IMR-90 (cell line): ENCODE results near the gene RAD51B. TPM values are rescaled to one million over a fixed set of nuclear protein-coding genes. Genes with fewer than 3 reads are reported as not detected.

Experiments used
- ATAC-seq: fragments of 200-7000 bp; cut with Tn5 transposase; 2 replicates; pipeline ENCODE4 v1.9.1; 2020; ENCODE audit warnings: low read depth, mild to moderate bottlenecking, moderate library complexity
- BruUV-seq: library from RNA; stranded (reverse); fragments of 400-500 nt; replicated peaks from 2 replicates; lab custom pipeline; 2021; lab: Mats Ljungman, UMichigan
- CTCF ChIA-PET: fragments of 300-600 bp; formaldehyde crosslinking; extraction: SDS; loops from one replicate; lab custom pipeline; 2021; ENCODE audit warnings: antibody characterized with exemption; lab: Yijun Ruan, JAX
- POLR2A ChIA-PET: fragments of 300-600 bp; sonication (Branson Sonifier 250); formaldehyde crosslinking; loops from one replicate; lab custom pipeline; 2022; ENCODE audit warnings: antibody characterized with exemption; ENCODE audit not compliant: unreplicated experiment; lab: Charles Lee
- DNase-seq: peaks from one replicate; pipeline ENCODE4 v3.0.0; 2013
- H2AFZ ChIP-seq: replicated peaks from 2 replicates; pipeline ENCODE3; 2013; ENCODE audit warnings: low read length, mild to moderate bottlenecking; ENCODE audit not compliant: poor library complexity
- H2AK5ac ChIP-seq: 2 replicates; pipeline ENCODE4 v1.6.1; 2013; ENCODE audit warnings: low read depth, low read length, inconsistent platforms
- H2AK9ac ChIP-seq: replicated peaks from 2 replicates; pipeline ENCODE3; 2013; ENCODE audit warnings: mild to moderate bottlenecking, low read depth, low read length, moderate library complexity; ENCODE audit not compliant: poor library complexity
- H2BK120ac ChIP-seq: 2 replicates; pipeline ENCODE4 v1.6.1; 2013; ENCODE audit warnings: low read depth, low read length, inconsistent platforms
- H2BK15ac ChIP-seq: 3 replicates; pipeline ENCODE4 v1.6.1; 2013; ENCODE audit warnings: low read depth, low read length, inconsistent platforms
- H2BK20ac ChIP-seq: 2 replicates; pipeline ENCODE4 v1.6.1; 2013; ENCODE audit warnings: low read depth, mild to moderate bottlenecking, inconsistent platforms, low read length, moderate library complexity
- H2BK5ac ChIP-seq: 2 replicates; pipeline ENCODE4 v1.6.1; 2013; ENCODE audit warnings: mild to moderate bottlenecking, low read depth, low read length, inconsistent platforms; ENCODE audit not compliant: poor library complexity, severe bottlenecking
- H3K14ac ChIP-seq: replicated peaks from 2 replicates; pipeline ENCODE4 v1.6.1; 2013; ENCODE audit warnings: low read depth, low read length, inconsistent platforms
- H3K18ac ChIP-seq: 2 replicates; pipeline ENCODE4 v1.6.1; 2013; ENCODE audit warnings: low read depth, low read length, control low read depth
- H3K23ac ChIP-seq: 2 replicates; pipeline ENCODE4 v1.6.1; 2013; ENCODE audit warnings: low read depth, low read length, inconsistent platforms
- H3K27ac ChIP-seq: 2 replicates; pipeline ENCODE4 v1.5.1; 2013; ENCODE audit warnings: mild to moderate bottlenecking, control low read depth, low read length; ENCODE audit not compliant: insufficient read depth
- H3K27me3 ChIP-seq: 2 replicates; pipeline ENCODE4 v1.6.1; 2013; ENCODE audit warnings: low read length; ENCODE audit not compliant: control insufficient read depth, insufficient read depth
- H3K36me3 ChIP-seq: 2 replicates; pipeline ENCODE4 v1.6.1; 2013; ENCODE audit warnings: low read length, mixed read lengths; ENCODE audit not compliant: control insufficient read depth, insufficient read depth
- H3K4ac ChIP-seq: 2 replicates; pipeline ENCODE4 v1.6.1; 2013; ENCODE audit warnings: low read depth, low read length, inconsistent platforms
- H3K4me1 ChIP-seq: 2 replicates; pipeline ENCODE4 v1.6.1; 2013; ENCODE audit warnings: low read length, mixed read lengths; ENCODE audit not compliant: control insufficient read depth, insufficient read depth
- H3K4me2 ChIP-seq: 2 replicates; pipeline ENCODE4 v1.6.1; 2013; ENCODE audit warnings: low read depth, mild to moderate bottlenecking, control low read depth, low read length, moderate library complexity
- H3K4me3 ChIP-seq: 2 replicates; pipeline ENCODE4 v1.5.1; 2013; ENCODE audit warnings: low read depth, mild to moderate bottlenecking, control low read depth, low read length, moderate library complexity; ENCODE audit not compliant: insufficient read depth
- H3K56ac ChIP-seq: 2 replicates; pipeline ENCODE4 v1.6.1; 2013; ENCODE audit warnings: low read length, inconsistent platforms; ENCODE audit not compliant: insufficient read depth; ENCODE audit errors: extremely low read depth
- H3K79me1 ChIP-seq, 2 experiments: 2 replicates each; pipeline ENCODE4 v1.6.1; 2013; ENCODE audit warnings: low read length in 2 of 2, inconsistent platforms in 1 of 2, low read depth in 1 of 2
- H3K9ac ChIP-seq: 2 replicates; pipeline ENCODE4 v1.6.1; 2013; ENCODE audit warnings: low read depth, low read length, control low read depth
- H3K9me1 ChIP-seq: 2 replicates; pipeline ENCODE4 v1.6.1; 2013; ENCODE audit warnings: low read length, inconsistent platforms; ENCODE audit not compliant: insufficient read depth
- H3K9me3 ChIP-seq: 2 replicates; pipeline ENCODE4 v1.6.1; 2013; ENCODE audit warnings: low read length; ENCODE audit not compliant: control insufficient read depth, insufficient read depth
- H4K20me1 ChIP-seq: 2 replicates; pipeline ENCODE4 v1.6.1; 2013; ENCODE audit warnings: low read length, inconsistent platforms; ENCODE audit not compliant: insufficient read depth
- H4K5ac ChIP-seq: 2 replicates; pipeline ENCODE4 v1.6.1; 2013; ENCODE audit warnings: mild to moderate bottlenecking, low read depth, low read length, control low read depth
- H4K8ac ChIP-seq, 2 experiments: 2 replicates each; pipeline ENCODE4 v1.6.1; 2013; ENCODE audit warnings: low read depth in 2 of 2, low read length in 2 of 2, control low read depth in 1 of 2, inconsistent platforms in 1 of 2
- H4K91ac ChIP-seq: 2 replicates; pipeline ENCODE4 v1.6.1; 2013; ENCODE audit warnings: low read depth, low read length, inconsistent platforms; ENCODE audit not compliant: insufficient read depth
- BHLHE40 ChIP-seq: fragments of 150-350 bp; IDR thresholded peaks from 2 replicates; pipeline ENCODE4 v1.6.1; 2016; ENCODE audit warnings: mild to moderate bottlenecking, low read depth, low read length
- CHD1 ChIP-seq: IDR thresholded peaks from 2 replicates; pipeline ENCODE4 v1.6.1; 2012; ENCODE audit warnings: low read depth, low read length, improper control_type of control experiment
- CTCF ChIP-seq: conservative IDR thresholded peaks from 2 replicates; pipeline ENCODE4 v1.5.1; 2012; ENCODE audit warnings: mild to moderate bottlenecking, low read depth, low read length, improper control_type of control experiment
- FOS ChIP-seq: fragments of 150-350 bp; IDR thresholded peaks from 2 replicates; pipeline ENCODE4 v1.6.1; 2016; ENCODE audit warnings: low read depth, low read length
- MXI1 ChIP-seq: IDR thresholded peaks from 2 replicates; pipeline ENCODE4 v1.6.1; 2012; ENCODE audit warnings: low read depth, mild to moderate bottlenecking, low read length, moderate library complexity, borderline replicate concordance
- RAD21 ChIP-seq: IDR thresholded peaks from 2 replicates; pipeline ENCODE4 v1.6.1; 2012; ENCODE audit warnings: low read length, improper control_type of control experiment
- WGBS, 2 experiments: methylation state at CpG; one replicate each; pipeline versions ENCODE4 v1.1.5 to v1.1.7; 2013; ENCODE audit warnings: missing lambda C conversion rate in 2 of 2; ENCODE audit not compliant: insufficient read length in 1 of 2; ENCODE audit errors: extremely low coverage in 2 of 2; 5-methylcytosine and 5-hydroxymethylcytosine counted together
- dilution Hi-C: fragments of 300-500 bp; cut with HindIII; formaldehyde crosslinking; loops from one replicate; pipeline ENCODE4 v1.14.3; 2018; ENCODE audit warnings: low sequenced_read_pairs; ENCODE audit not compliant: unreplicated experiment
- in situ Hi-C: fragments of 300-500 bp; cut with MboI; formaldehyde crosslinking; loops from 3 replicates; pipeline ENCODE4 v1.14.3; 2019; ENCODE audit warnings: low sequenced_read_pairs, inconsistent platforms, mixed read lengths
- intact Hi-C: fragments of 100-400 bp; cut with micrococcal nuclease; formaldehyde crosslinking; loops from 2 replicates; pipeline ENCODE4 v1.10.0; 2022
- polyA plus RNA-seq, 3 experiments: library from polyadenylated mRNA; depleted of rRNA; stranded (reverse); fragments of >200 nt; gene quantifications; 2 replicates each; pipeline ENCODE4 v1.2.3, GENCODE V29; 2012; ENCODE audit warnings: low replicate concordance in 1 of 3
- total RNA-seq: library from RNA; depleted of rRNA; stranded (reverse); fragments of >200 nt; gene quantifications from 2 replicates; pipeline ENCODE4 v1.2.3, GENCODE V29; 2012

The RAD51B gene
- total and polyA plus RNA-seq, 2 of the 4 experiments (the other 2 are of a cell fraction): 5.1 to 18.8 TPM

GRCh38 chr14:68235011-68235410, 415.4 kb downstream of the RAD51B start:
- Histone ChIP-seq H2AK9ac (no peak overlapping the region), H4K5ac (no peak overlapping the region), H3K36me3 (no peaks in the 10 kb centered on the region), H3K27me3 (no peaks in the 10 kb centered on the region), H2AK5ac (0 out of 2 replicates have a peak overlapping the region, but pooled peaks have one; percentile 40), H3K79me1 (peaks cover 0 to 6% of the 10 kb centered on the region in 2 experiments; a peak in 1 of 4 replicates), H3K9me1 (peaks cover 12% of the 10 kb centered on the region), H3K4me3 (no peak overlapping the region), H2AFZ (no peak overlapping the region), H2BK20ac (no peak overlapping the region), H2BK15ac (no peak overlapping the region), H3K4ac (no peak overlapping the region; the same call in 1 of the 2 replicates), H3K4me1 (peaks cover 18% of the 10 kb centered on the region), H3K9me3 (no peaks in the 10 kb centered on the region), H3K18ac (peak overlapping the region; percentile 3; the same call in 1 of the 2 replicates), H3K9ac (no peak overlapping the region), H4K20me1 (no peaks in the 10 kb centered on the region), H2BK5ac (peak overlapping the region; percentile 10), H2BK120ac (no peak overlapping the region; the same call in 1 of the 2 replicates), H4K91ac (no peak overlapping the region; the same call in 1 of the 2 replicates), H4K8ac (no peak overlapping the region), H3K27ac (no peak overlapping the region), H3K4me2 (no peak overlapping the region), H3K14ac (no peak overlapping the region), H3K23ac (no peak overlapping the region), H3K56ac (no peak overlapping the region)
- ATAC-seq (no peak), DNase-seq (peak; percentile 78)
- intact Hi-C loops: no loop called here
- POLR2A ChIA-PET: no interaction called here
- in situ Hi-C loops: no loop called here
- CTCF ChIA-PET: no interaction called here
- no TSS peak for BruUV-seq
- TF ChIP-seq FOS (no peak), RAD21 (no peak), MXI1 (no peak), CTCF (no peak), BHLHE40 (peak; percentile 88), CHD1 (no peak)
- no CpG with 5 or more reads among the region's 3 CpGs for WGBS, 2 experiments
- dilution Hi-C loops: no loop called here
